ENCODE results near the gene PI4KA.
A peak's percentile ranks its signal among the peaks of the same experiment; 100 is the strongest.

Gene PI4KA

GRCh38 chr22:20808844-20809243, 49.8 kb downstream of the PI4KA start:
- DNase-seq: no peak
- TF ChIP-seq GATA1 (IDR thresholded peaks at IDR 0.05; ENCODE audit: low read depth, low read length) (no peak), POLR2A (IDR thresholded peaks at IDR 0.05; ENCODE audit: low read length) (no peak)

- TF ChIP-seq POLR2A (IDR thresholded peaks at IDR 0.05; ENCODE audit: low read length) (no peak), GATA1 (IDR thresholded peaks at IDR 0.05; ENCODE audit: low read depth, low read length) (no peak)
- DNase-seq: peak; percentile 35 to 60
Measured at GRCh38 chr22:20807315-20807752, 51.3 kb downstream of the PI4KA start.

GRCh38 chr22:20805972-20806471, 52.6 kb downstream of the PI4KA start:
- DNase-seq: peak in 1 of 2 experiments; percentile 25
- TF ChIP-seq POLR2A (IDR thresholded peaks at IDR 0.05; ENCODE audit: low read length): no peak
- TF ChIP-seq GATA1 (IDR thresholded peaks at IDR 0.05; ENCODE audit: low read depth, low read length): no peak

GRCh38 chr22:20804650-20805049, 54.0 kb downstream of the PI4KA start:
- no peak for DNase-seq
- TF ChIP-seq GATA1 (IDR thresholded peaks at IDR 0.05; ENCODE audit: low read depth, low read length) (no peak), POLR2A (IDR thresholded peaks at IDR 0.05; ENCODE audit: low read length) (no peak)

GRCh38 chr22:20803696-20804324, 54.8 kb downstream of the PI4KA start:
- TF ChIP-seq GATA1 (IDR thresholded peaks at IDR 0.05; ENCODE audit: low read depth, low read length): no peak
- TF ChIP-seq POLR2A (IDR thresholded peaks at IDR 0.05; ENCODE audit: low read length): no peak
- DNase-seq: peak; percentile 37 to 65

GRCh38 chr22:20802922-20803553, 55.6 kb downstream of the PI4KA start:
- TF ChIP-seq POLR2A (IDR thresholded peaks at IDR 0.05; ENCODE audit: low read length): no peak
- TF ChIP-seq GATA1 (IDR thresholded peaks at IDR 0.05; ENCODE audit: low read depth, low read length): no peak
- no peak for DNase-seq

GRCh38 chr22:20802452-20802851, 56.2 kb downstream of the PI4KA start:
- TF ChIP-seq POLR2A (IDR thresholded peaks at IDR 0.05; ENCODE audit: low read length): no peak
- no peak for TF ChIP-seq GATA1 (IDR thresholded peaks at IDR 0.05; ENCODE audit: low read depth, low read length)
- DNase-seq: no peak

GRCh38 chr22:20799449-20799848, 59.2 kb downstream of the PI4KA start:
- no peak for DNase-seq
- TF ChIP-seq GATA1 (IDR thresholded peaks at IDR 0.05; ENCODE audit: low read depth, low read length): no peak
- no peak for TF ChIP-seq POLR2A (IDR thresholded peaks at IDR 0.05; ENCODE audit: low read length)

GRCh38 chr22:20798974-20799373, 59.6 kb downstream of the PI4KA start:
- TF ChIP-seq POLR2A (IDR thresholded peaks at IDR 0.05; ENCODE audit: low read length) (no peak), GATA1 (IDR thresholded peaks at IDR 0.05; ENCODE audit: low read depth, low read length) (no peak)
- no peak for DNase-seq

- DNase-seq: no peak
- TF ChIP-seq GATA1 (IDR thresholded peaks at IDR 0.05; ENCODE audit: low read depth, low read length) (no peak), POLR2A (IDR thresholded peaks at IDR 0.05; ENCODE audit: low read length) (no peak)
Measured at GRCh38 chr22:20798218-20798617, 60.4 kb downstream of the PI4KA start.

GRCh38 chr22:20796731-20797130, 61.9 kb downstream of the PI4KA start:
- TF ChIP-seq POLR2A (IDR thresholded peaks at IDR 0.05; ENCODE audit: low read length) (no peak), GATA1 (IDR thresholded peaks at IDR 0.05; ENCODE audit: low read depth, low read length) (no peak)
- DNase-seq: no peak

- no peak for TF ChIP-seq POLR2A (IDR thresholded peaks at IDR 0.05; ENCODE audit: low read length)
- no peak for TF ChIP-seq GATA1 (IDR thresholded peaks at IDR 0.05; ENCODE audit: low read depth, low read length)
- DNase-seq: no peak
Measured at GRCh38 chr22:20794650-20795413, 63.8 kb downstream of the PI4KA start.

- no peak for TF ChIP-seq GATA1 (IDR thresholded peaks at IDR 0.05; ENCODE audit: low read depth, low read length)
Measured at GRCh38 chr22:20793748-20794649, 64.6 kb downstream of the PI4KA start.

More at GRCh38 chr22:20793748-20794649, 64.6 kb downstream of the PI4KA start:
- no peak for DNase-seq
